GM18505 (cell line): ENCODE results near the gene TIFAB.

Source experiments
- ATAC-seq: cut with Tn5 transposase; IDR thresholded peaks from one replicate; pipeline ENCODE4 v1.9.1; 2021; ENCODE audit not compliant: unreplicated experiment
- POLR2A ChIP-seq: IDR thresholded peaks from 4 replicates; pipeline ENCODE4 v1.6.1; 2011; ENCODE audit warnings: borderline replicate concordance; ENCODE audit not compliant: insufficient read depth, insufficient read length; ENCODE audit errors: extremely low read depth

The TIFAB gene

GRCh38 chr5:135488727-135489465 is 36.7 kb upstream of the TIFAB start:
- ATAC-seq = no peak
- TF ChIP-seq POLR2A = no peak

GRCh38 chr5:135487839-135488514 is 35.8 kb upstream of the TIFAB start:
- no peak for TF ChIP-seq POLR2A
- no peak for ATAC-seq

DNA sequence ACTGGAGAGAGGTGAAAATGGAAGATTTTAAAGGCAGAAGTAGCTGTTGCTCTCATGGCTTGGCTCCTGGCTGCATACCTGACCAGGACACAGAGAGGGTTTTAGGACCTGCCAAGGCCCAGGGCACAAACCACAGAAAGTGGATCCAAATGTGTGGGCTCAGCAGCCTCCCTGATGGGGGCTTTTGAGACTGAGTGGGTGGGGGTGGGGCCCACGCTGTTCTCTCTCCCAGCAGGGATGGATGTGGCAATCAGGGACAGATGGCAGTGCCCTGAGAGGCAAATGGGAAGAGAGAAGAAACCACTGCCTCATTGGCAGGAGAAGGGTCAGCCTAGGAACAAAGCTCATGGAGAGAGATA is 34.9 kb upstream of the TIFAB start:
- TF ChIP-seq POLR2A = no peak
- ATAC-seq = no peak

GRCh38 chr5:135486131-135487036 is 34.2 kb upstream of the TIFAB start:
- ATAC-seq = no peak
- TF ChIP-seq POLR2A = no peak

GRCh38 chr5:135484674-135485086 is 32.5 kb upstream of the TIFAB start:
- no peak for TF ChIP-seq POLR2A

DNA sequence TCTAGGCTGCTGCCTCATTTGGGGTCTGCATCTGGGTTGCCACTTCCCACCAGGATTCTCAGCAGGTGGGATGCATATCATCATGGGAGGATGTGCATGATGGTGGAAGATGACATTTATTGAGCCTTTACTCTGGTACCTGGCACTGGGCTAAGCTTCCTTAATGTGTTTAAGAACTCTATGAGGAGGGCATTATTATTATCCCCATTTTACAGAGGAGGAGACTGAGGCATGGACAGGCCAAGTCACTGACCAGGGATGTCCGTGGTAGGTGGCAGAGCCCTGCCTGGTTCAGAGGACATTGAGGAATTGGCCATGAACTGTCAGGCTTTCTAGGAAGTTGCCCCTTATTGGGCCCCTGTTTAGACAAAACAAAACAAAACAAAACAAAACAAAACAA is 31.1 kb upstream of the TIFAB start:
- TF ChIP-seq POLR2A = no peak
- no peak for ATAC-seq

More at GRCh38 chr5:135484674-135485086, 32.5 kb upstream of the TIFAB start:
- no peak for ATAC-seq

DNA sequence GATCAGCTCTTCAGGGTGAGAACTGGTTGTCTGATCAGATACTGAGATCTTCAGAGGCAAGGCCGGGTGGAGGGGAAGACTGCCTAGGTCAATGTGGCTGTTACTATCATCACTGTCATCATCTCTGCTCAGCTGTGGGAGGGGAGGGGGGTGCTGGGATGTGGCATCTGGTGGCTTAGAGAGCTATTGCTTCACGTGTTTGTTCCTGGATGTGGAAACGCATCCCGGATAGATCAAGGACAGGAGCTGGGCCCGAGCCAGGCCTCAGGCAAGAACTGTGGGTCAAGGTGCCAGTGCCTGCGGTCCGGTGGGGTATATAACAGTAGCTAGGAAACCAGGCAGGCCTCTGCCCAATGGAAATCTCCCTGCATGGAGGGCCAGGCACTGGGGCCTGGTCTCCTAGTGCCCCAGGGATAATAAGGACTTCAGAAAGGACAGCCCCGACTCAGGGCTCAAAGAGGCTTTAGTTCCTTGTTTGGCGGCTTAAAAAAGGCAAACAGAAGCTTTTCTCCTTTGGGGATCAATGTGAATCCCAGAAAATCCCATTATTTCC is 30.3 kb upstream of the TIFAB start:
- ATAC-seq = no peak
- TF ChIP-seq POLR2A = no peak

DNA sequence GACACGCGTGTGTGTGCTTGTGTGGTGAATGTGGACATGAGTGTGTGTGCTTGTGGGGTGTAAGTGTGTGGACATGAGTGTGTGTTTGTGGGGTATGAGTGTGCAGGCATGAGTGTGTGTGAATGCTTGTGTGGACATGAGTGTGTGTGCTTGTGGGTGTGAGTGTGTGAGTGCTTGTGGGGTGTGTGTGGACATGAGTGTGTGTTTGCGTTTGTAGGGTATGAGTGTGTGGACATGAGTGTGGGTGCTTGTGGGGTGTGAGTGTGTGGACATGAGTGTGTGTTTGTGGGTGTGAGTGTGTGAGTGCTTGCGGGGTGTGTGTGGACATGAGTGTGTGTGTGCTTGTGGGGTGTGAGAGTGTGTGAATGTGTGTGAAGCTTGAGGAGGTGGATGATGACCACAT is 29.8 kb upstream of the TIFAB start:
- no peak for ATAC-seq

GRCh38 chr5:135481387-135481786 is 29.2 kb upstream of the TIFAB start:
- TF ChIP-seq POLR2A = no peak
- ATAC-seq = no peak

More for the DNA sequence above, 29.8 kb upstream of the TIFAB start:
- no peak for TF ChIP-seq POLR2A

DNA sequence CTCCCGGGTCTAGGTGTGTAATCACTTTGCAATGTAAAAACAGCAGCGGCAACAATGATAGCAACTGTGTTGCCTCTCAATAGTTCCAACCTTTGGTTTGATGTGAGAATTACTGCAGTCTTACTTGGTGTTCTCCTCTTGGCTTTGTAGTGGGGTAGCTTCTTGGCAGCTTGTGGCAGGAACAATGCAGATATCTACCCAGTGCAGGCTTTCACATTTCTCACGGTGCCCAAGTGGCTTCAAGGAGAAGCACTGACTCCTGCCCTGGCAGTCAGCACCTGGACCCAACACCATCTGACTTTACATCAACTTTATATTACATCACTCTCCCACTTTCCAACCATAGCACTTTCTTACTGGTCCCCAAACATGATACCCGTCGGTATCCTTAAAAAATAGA is 28.4 kb upstream of the TIFAB start:
- TF ChIP-seq POLR2A = no peak
- ATAC-seq = no peak

DNA sequence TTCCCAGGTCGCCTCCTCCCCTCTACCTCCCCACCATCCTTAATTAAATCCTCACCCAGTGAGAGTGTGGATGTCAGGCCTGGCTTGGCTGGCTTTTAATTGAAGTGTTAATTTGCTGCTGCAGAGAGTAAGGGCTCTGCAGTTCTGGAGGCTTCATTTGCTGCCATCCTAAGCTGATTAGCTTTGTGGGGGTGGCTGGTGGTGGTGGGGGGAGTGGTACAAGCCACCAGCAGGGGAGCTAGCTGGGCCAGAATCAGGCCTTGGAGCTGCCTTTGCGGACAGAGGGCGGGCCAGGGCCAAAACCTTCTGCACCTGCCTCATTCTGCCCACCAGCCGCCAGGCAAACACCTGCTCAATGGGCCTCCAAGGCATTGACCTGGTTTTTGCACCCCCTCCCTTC is 26.8 kb upstream of the TIFAB start:
- TF ChIP-seq POLR2A = no peak

DNA sequence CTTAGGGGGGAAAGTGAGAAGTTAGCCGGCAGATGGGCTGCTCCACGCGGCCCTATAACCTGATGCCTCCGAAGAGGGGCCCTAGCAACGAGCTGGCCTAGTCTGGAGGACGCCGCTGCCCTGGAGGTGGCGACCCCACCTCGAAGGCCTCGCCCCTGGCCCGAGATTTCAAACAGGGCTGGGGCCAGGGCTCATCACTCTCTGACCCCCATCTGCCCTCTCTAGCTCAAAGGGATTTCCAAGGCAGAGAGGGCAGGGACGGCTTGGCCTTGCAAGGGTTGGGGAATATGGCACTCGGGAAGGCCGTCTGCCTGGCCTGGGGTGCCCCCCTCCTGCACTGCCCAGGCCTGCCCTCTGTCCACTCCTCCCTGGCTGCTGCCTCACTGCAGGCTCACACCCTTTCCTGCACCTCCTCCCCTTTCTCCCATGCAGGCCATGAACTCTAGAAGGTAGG is 25.5 kb upstream of the TIFAB start:
- ATAC-seq = no peak
- no peak for TF ChIP-seq POLR2A

More for the DNA sequence above, 26.8 kb upstream of the TIFAB start:
- no peak for ATAC-seq
